ENCODE results near the gene GALNT3. TPM values are rescaled to one million over a fixed set of nuclear protein-coding genes. Genes with fewer than 3 reads are reported as not detected.
A peak's percentile ranks its signal among the peaks of the same experiment; 100 is the strongest.

The GALNT3 gene
- total and polyA plus RNA-seq, 4 donors, result 6.7 to 14.0 (median 9.9) TPM

GRCh38 chr2:165779706-165780105, 14.3 kb downstream of the GALNT3 start:
- WGBS (ENCODE audit: insufficient coverage), result 95% methylated on average over 2 of the region's 4 CpGs
- H3K27me3 ChIP-seq (ENCODE audit: control insufficient read depth, insufficient read depth, low read length), result no peaks in the 10 kb centered on the region
- no peak overlapping the region for H3K27ac ChIP-seq (ENCODE audit: low read depth, low read length)
- no peak overlapping the region for H3K4me3 ChIP-seq (ENCODE audit: low read depth, low read length)
- no peak for DNase-seq (ENCODE audit: low read depth in 4 of 6, low spot score in 6 of 6)
- H3K36me3 ChIP-seq (ENCODE audit: control insufficient read depth, insufficient read depth, low read length), result peaks cover 4% of the 10 kb centered on the region
- H3K9me3 ChIP-seq (ENCODE audit: control insufficient read depth, insufficient read depth, low read length), result no peaks in the 10 kb centered on the region
- no peaks in the 10 kb centered on the region for H3K4me1 ChIP-seq (ENCODE audit: control insufficient read depth, insufficient read depth, low read length)

- Histone ChIP-seq H3K36me3 (ENCODE audit: control insufficient read depth, insufficient read depth, low read length) (no peaks in the 10 kb centered on the region), H3K27me3 (ENCODE audit: control insufficient read depth, insufficient read depth, low read length) (no peaks in the 10 kb centered on the region), H3K4me1 (ENCODE audit: control insufficient read depth, insufficient read depth, low read length) (no peaks in the 10 kb centered on the region), H3K27ac (ENCODE audit: low read depth, low read length) (no peak overlapping the region), H3K4me3 (ENCODE audit: low read depth, low read length) (no peak overlapping the region), H3K9me3 (ENCODE audit: control insufficient read depth, insufficient read depth, low read length) (no peaks in the 10 kb centered on the region)
- no peak for DNase-seq (ENCODE audit: low read depth in 4 of 6, low spot score in 6 of 6)
- 92% methylated on average over 2 of the region's 4 CpGs for WGBS (ENCODE audit: insufficient coverage)
Measured at GRCh38 chr2:165778653-165779451, 15.2 kb downstream of the GALNT3 start.

GRCh38 chr2:165778187-165778556, 15.9 kb downstream of the GALNT3 start:
- Histone ChIP-seq H3K27me3 (ENCODE audit: control insufficient read depth, insufficient read depth, low read length) (no peaks in the 10 kb centered on the region), H3K27ac (ENCODE audit: low read depth, low read length) (no peak overlapping the region), H3K9me3 (ENCODE audit: control insufficient read depth, insufficient read depth, low read length) (no peaks in the 10 kb centered on the region), H3K4me1 (ENCODE audit: control insufficient read depth, insufficient read depth, low read length) (no peaks in the 10 kb centered on the region), H3K36me3 (ENCODE audit: control insufficient read depth, insufficient read depth, low read length) (no peaks in the 10 kb centered on the region), H3K4me3 (ENCODE audit: low read depth, low read length) (no peak overlapping the region)
- no peak for DNase-seq (ENCODE audit: low read depth in 4 of 6, low spot score in 6 of 6)

- no CpG with 5 or more reads among the region's 2 CpGs for WGBS (ENCODE audit: insufficient coverage)
Measured at GRCh38 chr2:165777522-165778186, 16.4 kb downstream of the GALNT3 start.

GRCh38 chr2:165776796-165777195, 17.3 kb downstream of the GALNT3 start:
- DNase-seq (ENCODE audit: low read depth in 4 of 6, low spot score in 6 of 6), result no peak
- H3K4me3 ChIP-seq (ENCODE audit: low read depth, low read length), result no peak overlapping the region
- H3K27me3 ChIP-seq (ENCODE audit: control insufficient read depth, insufficient read depth, low read length), result no peaks in the 10 kb centered on the region
- no peaks in the 10 kb centered on the region for H3K9me3 ChIP-seq (ENCODE audit: control insufficient read depth, insufficient read depth, low read length)
- no peak overlapping the region for H3K27ac ChIP-seq (ENCODE audit: low read depth, low read length)
- H3K4me1 ChIP-seq (ENCODE audit: control insufficient read depth, insufficient read depth, low read length), result no peaks in the 10 kb centered on the region
- no peaks in the 10 kb centered on the region for H3K36me3 ChIP-seq (ENCODE audit: control insufficient read depth, insufficient read depth, low read length)

More at GRCh38 chr2:165777522-165778186, 16.4 kb downstream of the GALNT3 start:
- no peaks in the 10 kb centered on the region for H3K27me3 ChIP-seq (ENCODE audit: control insufficient read depth, insufficient read depth, low read length)
- H3K9me3 ChIP-seq (ENCODE audit: control insufficient read depth, insufficient read depth, low read length), result no peaks in the 10 kb centered on the region
- H3K4me1 ChIP-seq (ENCODE audit: control insufficient read depth, insufficient read depth, low read length), result no peaks in the 10 kb centered on the region
- no peak overlapping the region for H3K4me3 ChIP-seq (ENCODE audit: low read depth, low read length)
- H3K36me3 ChIP-seq (ENCODE audit: control insufficient read depth, insufficient read depth, low read length), result no peaks in the 10 kb centered on the region
- DNase-seq (ENCODE audit: low read depth in 4 of 6, low spot score in 6 of 6), result no peak
- no peak overlapping the region for H3K27ac ChIP-seq (ENCODE audit: low read depth, low read length)

GRCh38 chr2:165776013-165776412, 18.0 kb downstream of the GALNT3 start:
- H3K27ac ChIP-seq (ENCODE audit: low read depth, low read length), result no peak overlapping the region
- no peaks in the 10 kb centered on the region for H3K27me3 ChIP-seq (ENCODE audit: control insufficient read depth, insufficient read depth, low read length)
- peak in 2 of 6 donors; percentile 16 to 32 for DNase-seq (ENCODE audit: low read depth in 4 of 6, low spot score in 6 of 6)
- H3K4me1 ChIP-seq (ENCODE audit: control insufficient read depth, insufficient read depth, low read length), result no peaks in the 10 kb centered on the region
- H3K4me3 ChIP-seq (ENCODE audit: low read depth, low read length), result no peak overlapping the region
- H3K9me3 ChIP-seq (ENCODE audit: control insufficient read depth, insufficient read depth, low read length), result no peaks in the 10 kb centered on the region
- no CpG with 5 or more reads among the region's 4 CpGs for WGBS (ENCODE audit: insufficient coverage)
- H3K36me3 ChIP-seq (ENCODE audit: control insufficient read depth, insufficient read depth, low read length), result no peaks in the 10 kb centered on the region

GRCh38 chr2:165773684-165774083, 20.4 kb downstream of the GALNT3 start:
- no CpG with 5 or more reads among the region's 2 CpGs for WGBS (ENCODE audit: insufficient coverage)
- no peaks in the 10 kb centered on the region for H3K4me1 ChIP-seq (ENCODE audit: control insufficient read depth, insufficient read depth, low read length)
- no peak for DNase-seq (ENCODE audit: low read depth in 4 of 6, low spot score in 6 of 6)
- no peaks in the 10 kb centered on the region for H3K9me3 ChIP-seq (ENCODE audit: control insufficient read depth, insufficient read depth, low read length)
- H3K27ac ChIP-seq (ENCODE audit: low read depth, low read length), result no peak overlapping the region
- H3K27me3 ChIP-seq (ENCODE audit: control insufficient read depth, insufficient read depth, low read length), result no peaks in the 10 kb centered on the region
- no peak overlapping the region for H3K4me3 ChIP-seq (ENCODE audit: low read depth, low read length)
- no peaks in the 10 kb centered on the region for H3K36me3 ChIP-seq (ENCODE audit: control insufficient read depth, insufficient read depth, low read length)

GRCh38 chr2:165772183-165772582, 21.9 kb downstream of the GALNT3 start:
- no peak for DNase-seq (ENCODE audit: low read depth in 4 of 6, low spot score in 6 of 6)
- H3K4me3 ChIP-seq (ENCODE audit: low read depth, low read length), result no peak overlapping the region
- no peaks in the 10 kb centered on the region for H3K9me3 ChIP-seq (ENCODE audit: control insufficient read depth, insufficient read depth, low read length)
- no peaks in the 10 kb centered on the region for H3K36me3 ChIP-seq (ENCODE audit: control insufficient read depth, insufficient read depth, low read length)
- H3K4me1 ChIP-seq (ENCODE audit: control insufficient read depth, insufficient read depth, low read length), result no peaks in the 10 kb centered on the region
- no peaks in the 10 kb centered on the region for H3K27me3 ChIP-seq (ENCODE audit: control insufficient read depth, insufficient read depth, low read length)
- H3K27ac ChIP-seq (ENCODE audit: low read depth, low read length), result no peak overlapping the region
- WGBS (ENCODE audit: insufficient coverage), result no CpG with 5 or more reads among the region's 3 CpGs

- no peak for DNase-seq (ENCODE audit: low read depth in 4 of 6, low spot score in 6 of 6)
- no peaks in the 10 kb centered on the region for H3K27me3 ChIP-seq (ENCODE audit: control insufficient read depth, insufficient read depth, low read length)
- no peak overlapping the region for H3K27ac ChIP-seq (ENCODE audit: low read depth, low read length)
Measured at GRCh38 chr2:165766326-165766927, 27.6 kb downstream of the GALNT3 start.

GRCh38 chr2:165762723-165763122, 31.3 kb downstream of the GALNT3 start:
- Histone ChIP-seq H3K27ac (ENCODE audit: low read depth, low read length) (no peak overlapping the region), H3K36me3 (ENCODE audit: control insufficient read depth, insufficient read depth, low read length) (no peaks in the 10 kb centered on the region), H3K9me3 (ENCODE audit: control insufficient read depth, insufficient read depth, low read length) (no peaks in the 10 kb centered on the region), H3K4me1 (ENCODE audit: control insufficient read depth, insufficient read depth, low read length) (peaks cover 4% of the 10 kb centered on the region), H3K4me3 (ENCODE audit: low read depth, low read length) (no peak overlapping the region), H3K27me3 (ENCODE audit: control insufficient read depth, insufficient read depth, low read length) (no peaks in the 10 kb centered on the region)
- DNase-seq (ENCODE audit: low read depth in 4 of 6, low spot score in 6 of 6), result no peak
- 63% methylated on average over 3 of the region's 4 CpGs for WGBS (ENCODE audit: insufficient coverage)

More at GRCh38 chr2:165766326-165766927, 27.6 kb downstream of the GALNT3 start:
- Histone ChIP-seq H3K4me3 (ENCODE audit: low read depth, low read length) (no peak overlapping the region), H3K4me1 (ENCODE audit: control insufficient read depth, insufficient read depth, low read length) (peaks cover 4% of the 10 kb centered on the region), H3K36me3 (ENCODE audit: control insufficient read depth, insufficient read depth, low read length) (no peaks in the 10 kb centered on the region), H3K9me3 (ENCODE audit: control insufficient read depth, insufficient read depth, low read length) (no peaks in the 10 kb centered on the region)
